HEK293 (cell line): ENCODE results near the gene PID1.

Experiments used
- CTCF ChIP-seq: fragments of 450-650 bp; formaldehyde crosslinking; IDR thresholded peaks from 2 replicates; pipeline ENCODE4 v1.5.1; 2016; ENCODE audit warnings: missing biosample characterization, missing genetic modification characterization
- IKZF3 ChIP-seq: fragments of 450-650 bp; IDR thresholded peaks from 2 replicates; pipeline ENCODE4 v1.5.0; 2018; ENCODE audit warnings: missing biosample characterization, mild to moderate bottlenecking, missing genetic modification characterization, moderate library complexity
- MYNN ChIP-seq: fragments of 450-650 bp; formaldehyde crosslinking; IDR thresholded peaks from 2 replicates; pipeline ENCODE4 v1.5.1; 2016; ENCODE audit warnings: missing biosample characterization, missing genetic modification characterization, borderline replicate concordance
- MZF1 ChIP-seq: fragments of 450-650 bp; formaldehyde crosslinking; IDR thresholded peaks from 2 replicates; pipeline ENCODE4 v1.5.1; 2017; ENCODE audit warnings: missing biosample characterization, missing genetic modification characterization, borderline replicate concordance
- PBX3 ChIP-seq: sonication (generic); formaldehyde crosslinking; IDR thresholded peaks from 2 replicates; pipeline ENCODE4 v1.8.1; 2022; ENCODE audit warnings: mild to moderate bottlenecking, moderate library complexity, missing genetic modification reagents
- ZBTB11 ChIP-seq: fragments of 450-650 bp; formaldehyde crosslinking; conservative IDR thresholded peaks from 2 replicates; pipeline ENCODE4 v1.5.1; 2016; ENCODE audit warnings: low read depth, missing biosample characterization, missing genetic modification characterization
- ZBTB20 ChIP-seq: fragments of 450-650 bp; formaldehyde crosslinking; IDR thresholded peaks from 2 replicates; pipeline ENCODE4 v1.5.1; 2016; ENCODE audit warnings: missing biosample characterization, missing genetic modification characterization
- ZFP41 ChIP-seq: fragments of 450-650 bp; formaldehyde crosslinking; IDR thresholded peaks from 2 replicates; pipeline ENCODE4 v1.5.1; 2016; ENCODE audit warnings: missing biosample characterization, missing genetic modification characterization, borderline replicate concordance
- ZNF223 ChIP-seq: fragments of 450-650 bp; formaldehyde crosslinking; IDR thresholded peaks from 2 replicates; pipeline ENCODE4 v1.5.1; 2016; ENCODE audit warnings: missing biosample characterization, missing genetic modification characterization
- ZNF239 ChIP-seq: fragments of 450-650 bp; formaldehyde crosslinking; IDR thresholded peaks from 2 replicates; pipeline ENCODE4 v1.5.1; 2016; ENCODE audit warnings: missing biosample characterization, missing genetic modification characterization
- ZNF530 ChIP-seq: fragments of 450-650 bp; formaldehyde crosslinking; IDR thresholded peaks from 2 replicates; pipeline ENCODE4 v1.5.1; 2016; ENCODE audit warnings: low read depth, missing biosample characterization, missing genetic modification characterization

GRCh38 chr2:229170916-229171315 lies 100.2 kb downstream of the PID1 start:
- no peak for TF ChIP-seq ZBTB20 (tag by site-specific recombination)
- TF ChIP-seq CTCF (tag by site-specific recombination) = no peak
- no peak for TF ChIP-seq ZFP41 (tag by site-specific recombination)
- no peak for TF ChIP-seq MZF1 (tag by site-specific recombination)
- no peak for TF ChIP-seq ZNF239
- TF ChIP-seq ZNF223 (tag by site-specific recombination) = no peak
- no peak for TF ChIP-seq ZBTB11 (tag by site-specific recombination)
- TF ChIP-seq IKZF3 (tag by site-specific recombination) = no peak
- no peak for TF ChIP-seq PBX3 (CRISPR knock-in tag)
- TF ChIP-seq MYNN = no peak
- TF ChIP-seq ZNF530 (tag by site-specific recombination) = no peak
